ENCODE data around the gene ZBTB17.

GRCh38 chr1:15933684-15934083, 42.2 kb downstream of the ZBTB17 start:
- TF ChIP-seq EZH2 (IDR thresholded peaks at IDR 0.05) (no peak), EZH2phosphoT487 (IDR thresholded peaks at IDR 0.05) (no peak)
- TF ChIP-seq, protein P1, sequence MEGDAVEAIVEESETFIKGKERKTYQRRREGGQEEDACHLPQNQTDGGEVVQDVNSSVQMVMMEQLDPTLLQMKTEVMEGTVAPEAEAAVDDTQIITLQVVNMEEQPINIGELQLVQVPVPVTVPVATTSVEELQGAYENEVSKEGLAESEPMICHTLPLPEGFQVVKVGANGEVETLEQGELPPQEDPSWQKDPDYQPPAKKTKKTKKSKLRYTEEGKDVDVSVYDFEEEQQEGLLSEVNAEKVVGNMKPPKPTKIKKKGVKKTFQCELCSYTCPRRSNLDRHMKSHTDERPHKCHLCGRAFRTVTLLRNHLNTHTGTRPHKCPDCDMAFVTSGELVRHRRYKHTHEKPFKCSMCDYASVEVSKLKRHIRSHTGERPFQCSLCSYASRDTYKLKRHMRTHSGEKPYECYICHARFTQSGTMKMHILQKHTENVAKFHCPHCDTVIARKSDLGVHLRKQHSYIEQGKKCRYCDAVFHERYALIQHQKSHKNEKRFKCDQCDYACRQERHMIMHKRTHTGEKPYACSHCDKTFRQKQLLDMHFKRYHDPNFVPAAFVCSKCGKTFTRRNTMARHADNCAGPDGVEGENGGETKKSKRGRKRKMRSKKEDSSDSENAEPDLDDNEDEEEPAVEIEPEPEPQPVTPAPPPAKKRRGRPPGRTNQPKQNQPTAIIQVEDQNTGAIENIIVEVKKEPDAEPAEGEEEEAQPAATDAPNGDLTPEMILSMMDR (IDR thresholded peaks at IDR 0.05), result no peak

Measured in neural progenitor cell (in vitro differentiated cells).